ENCODE measurements around the gene FNDC5.

- TF ChIP-seq EZH2 (IDR thresholded peaks at IDR 0.05; ENCODE audit: insufficient read depth, poor library complexity, severe bottlenecking) (no peak), EZH2phosphoT487 (IDR thresholded peaks at IDR 0.05; ENCODE audit: insufficient read depth, low read depth) (no peak)
These were observed 6.2 kb downstream of the FNDC5 start for GRCh38 chr1:32864375-32865019.
